H1 (cell line): ENCODE measurements around the gene VAMP4. TPM values are rescaled to one million over a fixed set of nuclear protein-coding genes. Genes with fewer than 3 reads are reported as not detected.

Experiments
- BACH1 ChIP-seq: IDR thresholded peaks from 2 replicates; pipeline ENCODE4 v1.6.1; 2012; ENCODE audit warnings: low read length, improper control_type of control experiment
- BCL11A ChIP-seq, 2 experiments: IDR thresholded peaks; one replicate each; pipeline ENCODE4 v1.6.1; 2011; ENCODE audit warnings: low read depth in 2 of 2, low read length in 2 of 2, mild to moderate bottlenecking in 2 of 2
- CHD2 ChIP-seq: IDR thresholded peaks from 2 replicates; pipeline ENCODE4 v1.6.1; 2012; ENCODE audit warnings: low read length, improper control_type of control experiment
- FOSL1 ChIP-seq: IDR thresholded peaks from 2 replicates; pipeline ENCODE4 v1.6.1; 2011; ENCODE audit warnings: mild to moderate bottlenecking, low read depth, low read length, moderate library complexity; ENCODE audit not compliant: insufficient read depth
- HDAC6 ChIP-seq: IDR thresholded peaks from one replicate; pipeline ENCODE4 v1.7.1; 2012; ENCODE audit warnings: low read depth, mild to moderate bottlenecking, inconsistent platforms, low read length, moderate library complexity
- KDM4A ChIP-seq: IDR thresholded peaks from one replicate; pipeline ENCODE4 v1.7.1; 2012; ENCODE audit warnings: low read depth, mild to moderate bottlenecking, moderate library complexity, low read length, inconsistent platforms; ENCODE audit not compliant: severe bottlenecking
- KDM5A ChIP-seq: fragments of 200-600 bp; IDR thresholded peaks from 2 replicates; pipeline ENCODE4 v1.7.1; 2012; ENCODE audit warnings: mild to moderate bottlenecking, low read length, inconsistent platforms, mixed read lengths
- NRF1 ChIP-seq: IDR thresholded peaks from 2 replicates; pipeline ENCODE4 v1.6.1; 2011; ENCODE audit warnings: mild to moderate bottlenecking, low read depth, low read length, improper control_type of control experiment
- PHF8 ChIP-seq: fragments of 200-600 bp; sonication (generic); conservative IDR thresholded peaks from 2 replicates; pipeline ENCODE4 v1.7.1; 2012; ENCODE audit warnings: low read depth, mild to moderate bottlenecking, inconsistent platforms, low read length, moderate library complexity
- POLR2A ChIP-seq, 2 experiments: IDR thresholded peaks; 1 replicate in 1 of 2; 2 replicates in 1 of 2; pipeline ENCODE4 v1.6.1; 2011; ENCODE audit warnings: low read depth in 2 of 2, low read length in 2 of 2, mild to moderate bottlenecking in 2 of 2; ENCODE audit errors: control extremely low read depth in 1 of 2
- POLR2AphosphoS5 ChIP-seq: IDR thresholded peaks from 2 replicates; pipeline ENCODE4 v1.6.1; 2011; ENCODE audit warnings: low read depth, low read length
- RBBP5 ChIP-seq: IDR thresholded peaks from 2 replicates; pipeline ENCODE4 v1.7.1; 2012; ENCODE audit warnings: low read depth, mild to moderate bottlenecking, inconsistent platforms, low read length, moderate library complexity, borderline replicate concordance
- RFX5 ChIP-seq: IDR thresholded peaks from 2 replicates; pipeline ENCODE4 v1.6.1; 2011; ENCODE audit warnings: low read depth, low read length, improper control_type of control experiment, borderline replicate concordance
- RNF2 ChIP-seq: fragments of 200-900, 300-1000 bp; sonication (generic); IDR thresholded peaks from 2 replicates; pipeline ENCODE4 v1.7.1; 2016; ENCODE audit warnings: borderline replicate concordance, low read depth, mild to moderate bottlenecking, antibody characterized with exemption, low read length; ENCODE audit not compliant: poor library complexity, severe bottlenecking; ENCODE audit errors: missing control alignments
- RXRA ChIP-seq: IDR thresholded peaks from 2 replicates; pipeline ENCODE4 v1.6.1; 2011; ENCODE audit warnings: low read depth, mild to moderate bottlenecking, low read length, moderate library complexity; ENCODE audit not compliant: insufficient read depth
- SIN3A ChIP-seq, 2 experiments: IDR thresholded peaks in 1 of 2; conservative IDR thresholded peaks in 1 of 2; 2 replicates each; pipeline ENCODE4 v1.6.1; 2011 to 2012; ENCODE audit warnings: low read length in 2 of 2, improper control_type of control experiment in 1 of 2, low read depth in 1 of 2, mild to moderate bottlenecking in 1 of 2
- SIRT6 ChIP-seq: IDR thresholded peaks from one replicate; pipeline ENCODE4 v1.7.1; 2012; ENCODE audit warnings: low read length, inconsistent platforms
- TAF1 ChIP-seq: IDR thresholded peaks from 2 replicates; pipeline ENCODE4 v1.6.1; 2011; ENCODE audit warnings: mild to moderate bottlenecking, low read depth, low read length
- TAF7 ChIP-seq: optimal IDR thresholded peaks from 2 replicates; pipeline ENCODE3; 2011; ENCODE audit warnings: low read depth, mild to moderate bottlenecking, inconsistent platforms, low read length, moderate library complexity, borderline replicate concordance
- TBP ChIP-seq: IDR thresholded peaks from 2 replicates; pipeline ENCODE4 v1.6.1; 2011; ENCODE audit warnings: low read depth, low read length, improper control_type of control experiment
- TEAD4 ChIP-seq: IDR thresholded peaks from 2 replicates; pipeline ENCODE4 v1.6.1; 2012; ENCODE audit warnings: low read depth, low read length, inconsistent platforms, mixed read lengths
- YY1 ChIP-seq: IDR thresholded peaks from 2 replicates; pipeline ENCODE4 v1.6.1; 2011; ENCODE audit warnings: low read depth, mild to moderate bottlenecking, low read length
- polyA plus RNA-seq, 7 experiments: library from polyadenylated mRNA; depleted of rRNA in 3 of 7; stranded (reverse) in 5 of 7; unstranded in 2 of 7; fragments of >200 nt in 5 of 7; fragments of 200-250 nt in 2 of 7; gene quantifications; 1 replicate in 5 of 7; 2 replicates in 1 of 7; 4 replicates in 1 of 7; pipeline versions ENCODE4 v1.2.1 to v1.2.3, GENCODE V29; 2011 to 2013; ENCODE audit warnings: missing spikeins in 2 of 7, mixed read lengths in 2 of 7
- total RNA-seq: library from RNA; stranded (reverse); fragmentation: NEBNext Ultra II Directional; extraction: Animal tissue kit (Norgen Biotek cat#: 25700); gene quantifications from 2 replicates; pipeline ENCODE4 v1.2.1, GENCODE V29; 2021
- TF ChIP-seq, protein P1 (sequence below): IDR thresholded peaks from 2 replicates; pipeline ENCODE4 v1.6.1; 2012; ENCODE audit warnings: inconsistent platforms

Gene VAMP4
- total and polyA plus RNA-seq, 2 of the 8 experiments (the other 6 are each of a cell fraction or from before 2014, with no cell fraction given): 1.6 to 13.9 TPM

GRCh38 chr1:171741872-171742576 lies at the start of gene VAMP4 (continued):
- TF ChIP-seq TAF1 (peak; percentile 83), KDM5A (0 out of 2 replicates have a peak, but pooled peaks have one; percentile 28), KDM4A (peak; percentile 62), SIN3A (conservative IDR thresholded peaks at IDR 0.05 in 1 of 2, IDR thresholded peaks at IDR 0.05 in 1 of 2; ENCODE audit: low read depth in 1 of 2, low read length in 2 of 2) (peak; percentile 68 to 88; a peak in 3 of 4 replicates), RNF2 (no peak), FOSL1 (no peak), CHD2 (no peak), BACH1 (no peak), RXRA (no peak), SIRT6 (no peak), TEAD4 (no peak), RBBP5 (peak; percentile 95; the same call in 1 of the 2 replicates), POLR2AphosphoS5 (peak; percentile 77), RFX5 (no peak), NRF1 (no peak), HDAC6 (no peak), PHF8 (peak; percentile 82), TAF7 (peak; percentile 59), YY1 (peak; percentile 69; the same call in 1 of the 2 replicates), TBP (peak; percentile 67), BCL11A (IDR thresholded peaks at IDR 0.05; ENCODE audit: low read depth in 2 of 2, low read length in 2 of 2) (no peak), POLR2A (IDR thresholded peaks at IDR 0.05; ENCODE audit: control extremely low read depth in 1 of 2, low read depth in 2 of 2, low read length in 2 of 2) (peak; percentile 53 to 70)
- TF ChIP-seq, protein P1, sequence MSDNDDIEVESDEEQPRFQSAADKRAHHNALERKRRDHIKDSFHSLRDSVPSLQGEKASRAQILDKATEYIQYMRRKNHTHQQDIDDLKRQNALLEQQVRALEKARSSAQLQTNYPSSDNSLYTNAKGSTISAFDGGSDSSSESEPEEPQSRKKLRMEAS: peak; percentile 43; the same call in 1 of the 2 replicates
